ENCODE data around the gene GATB. TPM values are rescaled to one million over a fixed set of nuclear protein-coding genes. Genes with fewer than 3 reads are reported as not detected.

GATB gene
- total RNA-seq, 1 experiment from 2014 or later, result 36.6 TPM

DNA sequence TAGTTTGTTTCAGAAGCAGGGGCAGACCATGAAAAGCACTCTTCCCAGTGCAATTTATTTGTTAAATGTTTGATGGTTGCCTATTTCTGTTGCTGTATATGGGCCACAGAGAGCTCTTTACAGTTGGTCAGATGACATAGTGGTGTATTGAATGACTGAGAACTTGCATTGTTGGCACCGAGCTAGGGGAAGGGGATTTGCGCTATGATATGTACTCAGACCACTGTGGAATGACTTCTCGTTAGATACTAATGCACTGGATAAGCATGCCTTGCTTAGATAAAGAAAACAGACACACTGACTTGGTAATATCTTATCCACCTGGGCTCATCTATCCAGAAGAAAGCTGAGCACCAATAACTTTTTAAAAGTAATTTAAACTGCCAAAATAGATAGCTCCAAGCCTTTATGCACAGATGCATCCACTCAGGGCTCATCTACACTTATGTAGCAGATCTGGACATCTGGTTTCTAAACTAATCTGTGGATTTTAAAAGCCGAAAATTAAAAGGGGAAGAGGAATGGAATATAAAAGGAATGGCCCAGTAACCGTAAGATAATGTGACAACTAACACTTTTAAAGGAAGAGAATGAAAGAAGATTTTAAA lies 132.7 kb downstream of the GATB start:
- no peak overlapping the region for H3K4me3 ChIP-seq
- H3K27me3 ChIP-seq, result no peaks in the 10 kb centered on the region
- no peaks in the 10 kb centered on the region for H3K36me3 ChIP-seq
- H3K9me3 ChIP-seq, result no peaks in the 10 kb centered on the region
- no peak for DNase-seq

DNA sequence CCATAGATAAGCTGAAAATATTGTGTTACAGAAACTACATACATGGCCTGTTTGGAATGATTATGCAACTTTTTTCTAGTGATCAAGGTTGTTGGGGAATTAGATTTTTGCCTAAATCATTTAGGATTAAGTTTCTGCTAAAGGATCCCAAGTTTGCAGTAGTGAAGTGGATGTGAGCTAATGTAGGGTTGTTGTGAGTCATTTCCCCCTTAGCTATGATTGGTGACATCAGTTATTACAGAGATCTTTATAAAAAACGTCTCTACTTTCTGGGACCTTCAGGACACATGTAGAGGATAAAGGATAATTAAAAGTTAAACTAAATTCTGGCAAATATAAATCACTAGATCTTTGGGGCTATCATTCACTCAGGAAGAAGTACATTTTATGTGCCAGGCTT lies 133.3 kb downstream of the GATB start:
- no peak overlapping the region for H3K4me3 ChIP-seq
- no peak for DNase-seq
- H3K36me3 ChIP-seq, result no peaks in the 10 kb centered on the region
- H3K9me3 ChIP-seq, result no peaks in the 10 kb centered on the region
- no peaks in the 10 kb centered on the region for H3K27me3 ChIP-seq

GRCh38 chr4:151626751-151627150 lies 134.1 kb downstream of the GATB start:
- no peaks in the 10 kb centered on the region for H3K27me3 ChIP-seq
- H3K9me3 ChIP-seq, result no peaks in the 10 kb centered on the region
- no peak overlapping the region for H3K4me3 ChIP-seq
- no peaks in the 10 kb centered on the region for H3K36me3 ChIP-seq
- DNase-seq, result no peak

DNA sequence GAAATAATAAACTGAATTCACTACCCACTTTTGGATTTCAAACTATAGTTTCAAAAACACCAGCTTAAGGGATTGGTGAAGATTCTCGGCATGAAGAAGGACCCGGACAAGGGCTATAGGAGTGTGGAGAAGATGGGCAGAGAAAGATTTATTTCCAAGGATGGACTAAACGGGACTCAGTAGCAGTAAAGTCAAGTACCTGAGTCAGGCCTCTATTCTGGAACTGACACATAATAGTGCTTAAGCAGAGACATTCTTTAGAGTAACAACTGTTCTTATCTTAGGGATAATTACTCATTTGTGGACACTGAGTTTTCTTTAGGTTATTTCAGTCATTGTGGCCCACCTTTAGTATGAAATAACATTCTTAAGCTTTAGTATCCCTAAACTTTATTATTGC lies 134.6 kb downstream of the GATB start:
- no peak overlapping the region for H3K4me3 ChIP-seq
- H3K36me3 ChIP-seq, result no peaks in the 10 kb centered on the region
- no peaks in the 10 kb centered on the region for H3K27me3 ChIP-seq
- no peak for DNase-seq
- no peaks in the 10 kb centered on the region for H3K9me3 ChIP-seq

DNA sequence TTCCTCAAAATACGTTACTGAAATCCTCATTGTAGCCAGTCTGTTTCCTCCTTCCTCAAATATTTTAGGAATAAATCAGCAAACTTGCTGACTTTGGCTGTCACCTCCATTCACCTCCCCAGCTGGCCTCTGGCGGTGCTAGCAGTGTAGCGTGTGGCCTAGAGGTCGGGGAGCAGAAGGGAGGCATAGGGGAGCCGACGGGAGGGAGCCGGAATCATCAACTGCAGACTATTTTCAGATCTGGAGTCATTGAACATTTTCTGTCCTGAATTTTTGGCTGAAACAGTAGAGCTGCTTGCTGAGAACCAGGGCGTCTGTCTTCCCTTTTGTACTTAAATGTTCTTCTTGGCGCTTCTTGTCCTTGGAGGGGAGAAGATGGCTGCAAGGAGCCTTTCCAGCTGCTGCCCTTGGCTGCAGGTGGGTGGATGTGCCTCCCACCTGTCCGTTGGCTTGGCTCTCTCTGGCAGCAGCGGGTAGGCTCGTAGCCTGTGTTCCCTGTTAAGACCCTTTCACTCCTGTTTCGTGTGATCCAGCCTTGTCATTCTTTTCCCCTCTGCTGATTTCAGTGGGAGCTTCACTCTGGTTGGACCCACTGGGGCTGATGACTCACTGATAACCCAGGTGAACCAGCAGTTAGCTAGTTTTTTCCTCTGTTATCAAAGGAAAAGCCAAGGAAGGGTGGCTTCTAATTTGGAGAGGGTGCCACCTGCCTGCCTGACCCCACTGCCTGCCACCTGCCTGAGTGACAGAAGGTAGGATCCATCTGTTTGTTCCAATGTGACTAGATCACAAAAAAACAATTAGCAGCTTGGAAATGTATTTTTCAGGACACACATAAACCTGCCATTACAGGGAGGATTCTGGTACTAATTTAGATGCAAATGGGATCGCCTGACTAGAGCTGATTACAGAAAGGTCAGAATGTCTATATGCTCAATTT lies 135.9 kb downstream of the GATB start:
- no peaks in the 10 kb centered on the region for H3K9me3 ChIP-seq
- H3K4me3 ChIP-seq, result no peak overlapping the region
- no peaks in the 10 kb centered on the region for H3K36me3 ChIP-seq
- H3K27me3 ChIP-seq, result no peaks in the 10 kb centered on the region
- DNase-seq, result no peak

Measured in MG63 (cell line).